GM21786 (cell line): ENCODE results near the gene ATOH8.
"Not testable (repeated sequence)": the region's sequence is repeated elsewhere in the genome, so short reads cannot be mapped to it uniquely, and the experiment has no call there.

ENCODE experiments used
- ATAC-seq: cut with Tn5 transposase; IDR thresholded peaks from one replicate; pipeline ENCODE4 v1.9.1; 2021; ENCODE audit not compliant: unreplicated experiment

Gene ATOH8, protein sequence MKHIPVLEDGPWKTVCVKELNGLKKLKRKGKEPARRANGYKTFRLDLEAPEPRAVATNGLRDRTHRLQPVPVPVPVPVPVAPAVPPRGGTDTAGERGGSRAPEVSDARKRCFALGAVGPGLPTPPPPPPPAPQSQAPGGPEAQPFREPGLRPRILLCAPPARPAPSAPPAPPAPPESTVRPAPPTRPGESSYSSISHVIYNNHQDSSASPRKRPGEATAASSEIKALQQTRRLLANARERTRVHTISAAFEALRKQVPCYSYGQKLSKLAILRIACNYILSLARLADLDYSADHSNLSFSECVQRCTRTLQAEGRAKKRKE

DNA sequence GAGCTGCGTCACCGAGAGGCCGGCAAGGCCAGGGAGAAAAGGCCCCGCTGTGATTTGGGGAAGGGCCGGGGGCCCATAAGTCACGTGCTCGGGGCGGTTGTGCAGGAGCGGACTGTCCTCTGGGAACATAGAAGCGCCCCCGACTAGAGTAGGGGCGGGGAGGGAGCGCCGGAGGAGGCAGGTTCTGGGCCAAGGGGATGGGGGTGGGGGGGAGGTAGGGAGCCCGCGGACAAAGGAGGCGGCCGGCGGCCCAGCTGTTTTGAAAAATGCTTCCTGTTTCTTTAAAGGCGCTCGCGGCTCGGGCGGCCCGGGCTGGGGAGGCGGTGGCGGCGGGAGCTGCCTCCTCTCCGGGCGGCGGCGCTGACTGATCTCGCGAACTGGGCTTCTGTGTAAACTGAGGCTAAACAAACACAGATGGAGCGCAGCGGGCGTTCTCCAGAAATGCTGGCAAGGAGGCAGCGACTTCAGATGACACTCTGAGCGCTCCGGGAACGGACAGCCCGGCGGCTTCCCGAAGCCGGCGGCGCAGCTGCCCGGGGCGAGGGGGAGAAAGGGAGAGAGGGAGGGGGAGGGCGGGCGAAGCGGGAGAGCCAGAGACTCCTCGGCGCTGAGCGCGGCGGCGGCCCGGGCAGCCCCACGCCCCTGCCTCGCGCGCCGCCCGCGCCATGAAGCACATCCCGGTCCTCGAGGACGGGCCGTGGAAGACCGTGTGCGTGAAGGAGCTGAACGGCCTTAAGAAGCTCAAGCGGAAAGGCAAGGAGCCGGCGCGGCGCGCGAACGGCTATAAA is at the start of gene ATOH8:
ATOH8 (plus strand) TSS at position 467 of the 788 bp plus-strand sequence; CDS start at position 666, 199 bp downstream.
- no peak for ATAC-seq

DNA sequence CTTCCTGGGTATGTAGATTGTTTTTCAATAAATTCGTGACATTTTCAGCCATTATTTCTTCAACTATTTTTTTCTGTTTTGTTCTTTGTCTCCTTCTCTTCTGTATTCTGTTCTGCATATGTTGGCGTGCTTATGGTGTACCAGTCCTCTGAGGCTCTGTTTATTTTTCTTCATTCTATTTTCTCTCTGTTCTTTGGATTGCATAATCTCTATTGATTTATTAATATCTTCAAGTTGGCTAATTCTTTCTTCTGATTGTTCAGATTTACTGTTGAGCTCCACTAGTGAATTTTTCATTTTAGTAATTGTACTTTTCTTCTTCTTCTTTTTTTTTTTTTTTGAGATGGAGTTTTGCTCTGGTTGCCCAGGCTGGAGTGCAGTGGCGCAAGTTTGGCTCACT is 49.8 kb upstream of the ATOH8 start:
- no peak for ATAC-seq

DNA sequence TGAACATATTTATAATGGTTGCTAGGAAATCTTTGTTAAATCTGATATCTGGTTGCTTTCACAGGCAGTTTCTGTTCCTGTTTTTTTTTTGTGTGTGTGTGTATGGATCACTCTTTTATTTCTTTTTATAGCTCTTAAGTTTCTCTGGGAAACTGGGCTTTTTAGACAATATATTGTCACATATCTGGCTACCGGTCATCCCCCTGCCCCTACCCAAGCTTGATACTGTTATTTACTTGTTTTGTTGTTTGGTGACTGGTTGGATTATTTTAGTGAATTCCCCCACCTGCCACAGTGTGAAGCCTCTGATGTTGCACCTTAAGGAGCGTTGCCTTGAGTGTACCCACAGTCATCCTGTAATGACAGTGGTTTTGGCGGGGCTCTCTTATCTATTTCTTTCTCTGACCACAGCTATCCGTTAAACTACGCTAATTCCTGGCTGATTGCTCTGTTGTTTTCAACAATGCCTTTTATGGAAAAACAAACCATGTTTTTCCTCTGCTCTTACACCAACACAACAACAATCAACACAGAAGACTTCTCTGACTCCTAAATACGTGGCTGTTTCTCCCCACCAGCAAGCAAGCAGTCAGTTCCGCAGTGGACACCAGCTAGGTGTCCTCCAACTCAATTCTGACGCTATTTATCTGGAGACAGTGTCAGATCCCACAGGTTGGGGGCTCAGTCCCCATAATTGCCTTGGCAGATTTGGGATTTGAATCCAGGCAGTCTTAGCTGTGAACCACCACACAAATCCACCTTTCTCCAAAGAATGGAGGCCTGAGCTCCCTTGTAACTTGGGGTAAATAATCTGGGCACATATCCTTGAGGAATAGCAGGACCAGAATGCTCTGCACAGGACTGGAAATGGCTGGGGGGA is 48.8 kb upstream of the ATOH8 start:
- ATAC-seq = peak; percentile 57

DNA sequence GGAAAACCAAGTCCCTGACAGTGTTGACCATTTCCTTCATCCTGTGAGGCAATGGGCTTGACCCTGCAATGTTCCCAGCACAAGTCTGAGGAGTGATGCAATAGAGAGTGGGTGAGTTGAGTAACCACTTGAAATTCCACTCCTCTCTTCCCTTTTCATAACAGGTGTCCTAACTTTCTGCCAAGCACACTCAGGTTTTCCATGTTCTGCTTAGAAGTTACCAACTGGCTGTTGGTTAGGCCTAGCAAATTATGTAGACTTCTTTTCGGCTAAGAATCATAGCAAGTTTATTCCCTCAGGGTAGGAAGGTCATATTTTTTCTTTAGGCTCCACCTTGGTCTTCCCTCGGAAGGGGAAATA is 48.1 kb upstream of the ATOH8 start:
- ATAC-seq = no peak

DNA sequence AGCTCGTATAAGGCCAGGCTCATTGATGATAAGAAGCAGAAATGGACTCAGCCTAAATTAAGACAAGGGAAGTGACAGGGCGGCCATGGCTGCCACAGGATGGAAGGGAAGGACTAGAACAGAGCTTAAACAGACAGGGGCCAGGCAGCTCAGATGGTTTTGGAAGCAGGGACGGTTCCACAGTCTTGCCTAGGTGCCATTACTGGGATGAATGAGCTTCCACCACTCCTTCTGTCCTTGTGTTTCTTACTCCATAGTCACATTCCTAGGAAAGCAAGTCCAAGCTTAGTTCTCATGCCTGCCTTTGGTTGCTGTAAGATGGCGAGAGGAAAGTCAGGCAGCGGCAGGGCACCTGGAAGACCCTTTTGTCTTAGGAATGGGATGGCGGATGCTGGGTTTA is 47.7 kb upstream of the ATOH8 start:
- ATAC-seq = no peak

DNA sequence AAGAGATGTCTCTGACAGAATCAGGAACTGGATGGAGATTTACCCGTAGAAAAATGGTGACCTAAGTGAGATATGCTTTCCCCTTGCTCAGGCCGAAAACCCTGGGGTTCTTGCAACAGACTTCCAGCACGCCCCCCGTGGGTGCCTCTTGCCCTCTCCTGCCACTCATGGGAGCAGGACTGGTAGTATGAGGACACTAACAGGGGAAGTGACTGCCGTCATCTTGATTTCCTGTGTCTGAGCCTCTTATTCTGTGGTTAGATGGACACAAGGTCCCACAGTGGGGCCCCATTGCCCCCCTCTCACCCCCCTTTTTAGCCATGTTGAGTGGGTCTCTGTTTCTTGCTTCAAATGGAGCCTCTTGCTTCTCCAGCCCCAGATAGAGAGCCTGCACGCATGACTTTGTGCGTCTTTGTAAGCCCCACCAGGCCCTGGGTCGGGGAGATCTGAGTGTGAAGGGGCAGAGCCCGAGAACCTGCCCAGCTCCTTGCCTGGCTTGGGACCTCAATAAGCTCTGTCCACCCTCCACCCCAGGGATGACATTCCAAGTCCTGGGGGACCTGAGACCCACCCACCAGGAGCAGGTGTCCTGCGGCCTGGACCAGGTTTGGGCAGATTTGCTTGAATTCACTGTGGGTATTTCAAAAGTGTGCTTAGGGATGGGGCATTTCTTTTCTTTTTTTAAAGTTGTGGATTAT is 47.0 kb upstream of the ATOH8 start:
- no peak for ATAC-seq

DNA sequence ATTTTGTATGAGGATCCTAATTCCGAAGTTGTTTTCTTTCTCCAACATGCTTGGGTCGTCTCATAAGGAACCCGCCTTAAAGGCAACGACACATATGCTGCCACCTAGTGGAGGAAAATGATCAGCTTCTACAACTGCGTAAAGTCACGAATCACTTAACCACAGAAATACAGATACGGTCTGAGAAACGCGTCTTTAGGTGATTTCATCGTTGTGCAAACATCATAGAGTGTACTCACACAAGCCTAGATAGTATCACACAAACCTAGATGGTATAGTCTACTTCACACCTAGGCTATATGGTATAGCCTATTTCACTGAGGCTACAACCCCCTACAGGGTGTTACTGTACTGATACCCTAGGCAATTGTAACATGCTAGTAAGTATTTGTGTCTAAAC is 46.5 kb upstream of the ATOH8 start:
- ATAC-seq = no peak

DNA sequence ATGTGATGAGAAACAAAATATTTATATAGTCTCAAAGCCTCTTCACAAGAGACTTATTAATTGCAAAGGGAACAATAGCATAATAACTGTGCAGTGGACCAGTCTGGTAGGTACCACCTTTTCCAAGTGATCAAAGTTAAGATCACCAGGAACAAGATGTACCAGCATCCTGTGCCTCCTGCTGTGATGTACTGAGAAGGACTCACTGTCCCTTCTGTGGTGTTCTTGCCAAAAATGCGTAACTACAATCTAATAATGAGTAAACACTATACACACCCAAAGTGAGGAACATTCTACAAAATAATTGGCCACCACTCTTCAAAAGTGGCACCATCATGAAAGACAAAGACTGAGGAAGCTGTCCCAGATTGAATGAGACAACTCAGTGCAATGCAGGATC is 45.1 kb upstream of the ATOH8 start:
- no peak for ATAC-seq

DNA sequence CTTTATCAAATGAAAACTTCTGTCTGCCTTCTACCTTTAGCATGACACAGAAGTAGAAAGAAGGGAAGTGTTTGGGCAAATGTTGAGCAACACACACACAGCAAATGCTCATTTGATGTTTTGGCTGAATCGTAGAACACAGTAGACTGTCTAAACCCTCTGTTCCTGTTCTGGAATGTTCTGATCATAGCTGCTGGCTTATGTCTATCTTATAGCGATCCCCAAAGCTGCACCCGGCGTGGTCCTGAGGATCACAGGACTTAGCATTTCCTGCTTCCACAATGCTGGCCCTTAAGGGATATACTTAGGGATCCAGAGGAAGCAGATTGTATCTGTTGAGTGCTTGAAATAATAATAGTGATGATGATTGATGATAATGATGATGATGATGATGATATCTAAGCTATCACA is 44.4 kb upstream of the ATOH8 start:
- no peak for ATAC-seq

DNA sequence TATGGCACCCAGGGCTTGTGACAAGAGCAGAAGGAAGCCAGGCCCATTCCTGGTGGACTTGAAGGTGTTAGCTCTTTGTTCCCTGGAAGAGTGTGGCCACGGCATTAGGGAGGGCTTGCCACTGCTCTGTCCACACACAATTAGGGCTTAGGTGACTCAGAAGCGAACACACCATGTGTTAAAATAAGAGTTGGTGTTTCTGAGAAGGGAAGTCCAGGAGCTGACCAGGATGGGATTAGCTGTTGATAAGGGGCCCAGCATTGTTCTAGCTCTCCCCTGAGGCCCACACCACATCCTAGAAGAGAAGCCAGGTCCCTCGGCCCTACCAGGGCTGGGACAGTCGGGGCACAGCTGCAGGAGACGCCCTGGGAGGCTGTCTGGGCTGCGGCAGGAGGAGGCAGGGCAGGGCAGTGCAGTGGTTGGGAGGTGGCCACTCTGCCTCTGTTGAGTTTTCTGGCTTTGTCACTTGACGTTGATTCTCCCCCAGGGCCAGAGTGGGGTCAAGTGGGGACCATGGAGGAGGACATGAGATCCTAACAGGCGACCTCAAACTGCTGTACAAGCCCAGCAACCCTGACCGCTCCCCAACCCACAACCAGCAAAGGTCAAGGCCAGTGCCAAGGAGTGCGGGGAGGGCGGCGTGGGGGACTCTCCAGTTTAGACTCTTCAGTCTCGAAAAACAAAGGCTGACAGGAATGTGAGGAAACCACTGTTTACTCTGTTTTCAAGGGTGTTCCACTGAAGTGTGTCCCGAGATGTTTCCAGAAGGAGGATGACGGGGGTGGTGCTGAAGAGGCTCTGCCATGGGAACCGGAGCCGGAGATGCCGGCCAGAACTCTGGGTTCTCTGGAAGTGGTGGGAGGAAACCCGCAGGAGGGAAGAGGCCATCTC is 42.9 kb upstream of the ATOH8 start:
- ATAC-seq = no peak

DNA sequence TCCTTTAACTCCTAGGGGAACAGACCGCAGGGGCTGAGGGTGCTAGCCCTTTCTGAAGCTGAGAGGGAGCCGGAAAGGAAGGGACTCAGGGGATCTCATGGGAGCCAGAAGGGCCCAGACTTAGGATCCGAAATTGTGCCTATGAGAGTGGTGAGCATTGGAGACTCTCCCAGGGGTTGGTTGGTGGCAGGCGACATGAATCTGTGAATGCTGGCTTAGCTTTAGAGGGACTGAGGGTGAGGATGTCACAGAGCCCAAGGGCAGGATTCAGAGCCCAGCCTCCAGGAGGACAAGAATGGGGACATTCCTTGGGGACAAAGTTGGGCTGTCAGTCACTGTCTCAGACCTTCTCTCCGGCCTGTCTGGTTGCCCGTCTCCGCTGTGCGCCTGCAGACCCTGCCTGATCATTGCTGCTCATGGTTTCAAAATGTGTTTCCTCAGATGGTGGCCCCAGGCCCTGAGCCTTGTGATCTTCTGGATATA is 42.2 kb upstream of the ATOH8 start:
- no peak for ATAC-seq

DNA sequence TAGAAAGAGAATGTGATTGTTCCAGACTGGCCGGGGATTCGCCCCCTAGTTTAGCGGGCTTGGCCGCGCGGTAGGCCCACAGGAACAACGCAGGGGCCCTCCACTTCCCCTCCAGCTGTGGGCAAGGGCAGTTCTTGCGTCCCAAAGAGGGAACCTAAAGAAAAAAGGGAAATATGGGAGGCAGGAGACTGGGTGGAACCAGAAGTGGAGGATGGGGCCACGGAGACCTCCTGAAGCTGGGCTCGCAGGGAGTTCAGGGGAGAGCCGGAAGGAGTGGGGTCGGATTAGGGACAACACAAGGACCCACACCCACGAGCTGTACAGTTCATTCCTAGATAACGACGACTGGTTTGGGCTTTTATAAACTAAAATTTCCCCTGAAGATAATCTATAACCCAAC is 41.5 kb upstream of the ATOH8 start:
- ATAC-seq = no peak

DNA sequence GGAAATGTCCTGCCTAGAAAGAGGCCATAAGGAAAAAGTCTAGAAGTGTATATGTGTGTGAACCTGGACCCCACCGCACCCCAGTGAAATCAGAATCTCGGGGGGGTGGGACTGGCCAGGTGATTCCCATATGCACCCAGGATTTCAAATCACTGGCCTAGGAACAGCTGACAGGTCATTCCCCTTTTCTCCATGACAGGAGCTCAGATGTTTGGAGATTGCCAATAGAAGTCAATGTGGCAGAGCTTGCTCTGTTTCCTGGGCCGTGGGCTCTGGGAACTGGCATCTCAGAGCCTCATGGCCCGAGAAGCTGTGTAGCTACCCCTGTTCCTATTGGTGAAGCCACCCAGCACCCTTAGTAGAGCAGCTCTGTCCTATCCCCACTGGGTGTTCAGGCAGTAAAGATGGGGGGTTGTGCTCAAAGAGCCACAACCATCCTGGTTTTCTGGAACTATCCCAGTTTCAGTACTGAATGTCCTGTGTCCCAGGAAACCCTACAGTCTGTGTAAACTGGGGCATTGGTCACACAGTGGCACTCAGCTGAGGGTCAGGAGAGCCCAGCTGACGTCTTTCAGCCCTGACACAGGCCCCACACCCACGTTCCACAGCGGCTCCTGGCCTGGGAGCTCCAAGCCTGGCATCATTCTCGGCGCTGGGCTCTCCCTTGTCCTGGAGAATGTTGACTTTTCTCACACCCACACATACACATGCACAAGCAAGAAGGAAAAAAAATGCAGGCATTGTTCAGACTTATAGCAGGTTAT is 40.8 kb upstream of the ATOH8 start:
- no peak for ATAC-seq

DNA sequence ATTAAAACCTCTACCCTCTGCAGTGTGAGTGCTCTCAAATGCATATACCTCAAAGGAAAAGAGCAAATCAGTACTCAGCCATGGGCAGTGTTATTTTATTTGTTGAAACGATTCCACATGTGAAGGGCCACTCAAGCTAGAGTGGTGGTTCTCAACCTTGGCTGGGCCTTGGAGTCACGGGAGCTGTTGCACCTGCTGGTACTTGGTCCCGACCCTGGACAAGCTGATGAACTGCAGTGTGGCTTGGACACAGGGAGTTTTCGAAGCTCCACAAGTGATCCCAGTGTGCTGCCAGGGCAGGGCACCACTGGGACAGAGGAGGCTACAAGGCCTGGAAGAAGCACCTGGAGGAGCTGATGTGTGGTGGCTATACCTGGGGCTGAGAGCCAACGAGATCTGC is 40.0 kb upstream of the ATOH8 start:
- no peak for ATAC-seq

DNA sequence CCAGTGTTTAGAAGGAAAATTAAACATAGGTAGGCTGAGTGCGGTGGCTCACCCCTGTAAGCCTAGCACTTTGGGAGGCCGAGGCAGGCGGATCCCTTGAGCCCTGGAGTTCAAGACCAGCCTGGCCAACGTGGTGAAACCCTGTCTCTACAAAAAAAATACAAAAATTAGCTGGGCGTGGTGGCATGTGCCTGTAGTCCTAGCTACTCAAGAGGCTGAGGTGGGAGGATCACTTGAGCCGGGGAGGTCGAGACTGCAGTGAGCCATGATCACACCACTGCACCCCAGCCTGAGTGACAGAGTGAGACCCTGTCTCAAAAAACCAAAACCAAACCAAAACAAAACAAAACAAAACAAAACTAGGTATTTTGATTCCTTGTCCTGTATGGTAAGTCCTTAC is 39.4 kb upstream of the ATOH8 start:
- not testable (repeated sequence) for ATAC-seq

DNA sequence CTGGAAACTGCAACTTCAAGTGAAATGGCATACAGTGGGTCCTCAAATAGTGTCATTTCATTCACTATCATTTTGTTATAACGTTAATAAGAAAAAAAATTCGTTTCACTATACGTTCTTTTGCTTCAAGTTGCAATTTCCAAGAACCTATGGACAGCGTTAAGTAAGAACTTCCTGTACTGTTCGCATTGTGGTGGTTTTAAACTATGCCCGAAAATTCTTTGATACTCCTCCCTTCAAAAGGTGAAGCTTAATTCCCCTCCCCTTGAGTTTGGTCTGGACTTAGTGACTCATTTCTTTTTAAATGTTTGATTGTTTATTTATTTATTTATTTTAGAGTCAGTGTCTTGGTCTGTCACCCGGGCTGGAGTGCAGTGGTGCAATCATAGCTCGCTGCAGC is 39.0 kb upstream of the ATOH8 start:
- ATAC-seq = no peak

DNA sequence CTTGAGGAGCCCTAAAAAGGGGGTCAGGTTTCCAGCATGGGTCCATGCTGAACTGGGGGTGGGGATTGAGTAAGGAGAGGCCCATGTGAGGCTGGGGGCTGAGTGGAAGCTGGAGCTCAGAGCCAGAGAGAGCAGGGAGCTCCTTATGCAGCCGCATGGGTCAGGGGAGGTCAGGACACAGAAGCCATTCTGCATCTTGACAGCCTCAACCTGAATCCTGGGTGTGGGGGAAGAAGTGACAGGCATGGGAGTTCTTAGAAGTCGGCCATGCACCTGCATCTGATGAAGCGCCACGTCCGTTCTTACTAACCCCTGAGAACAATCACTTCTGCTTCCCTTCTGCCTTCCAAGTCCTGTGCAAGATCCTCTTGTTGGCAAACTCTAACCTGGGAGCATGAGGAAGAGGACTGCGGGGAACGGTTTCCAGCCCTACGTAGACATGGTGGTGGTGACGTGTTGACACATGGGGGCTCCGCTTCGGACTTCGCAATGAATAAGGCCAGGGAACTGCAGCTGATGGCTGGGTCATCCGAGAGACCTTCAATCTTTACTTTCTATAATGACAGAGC is 37.4 kb upstream of the ATOH8 start:
- ATAC-seq = no peak

DNA sequence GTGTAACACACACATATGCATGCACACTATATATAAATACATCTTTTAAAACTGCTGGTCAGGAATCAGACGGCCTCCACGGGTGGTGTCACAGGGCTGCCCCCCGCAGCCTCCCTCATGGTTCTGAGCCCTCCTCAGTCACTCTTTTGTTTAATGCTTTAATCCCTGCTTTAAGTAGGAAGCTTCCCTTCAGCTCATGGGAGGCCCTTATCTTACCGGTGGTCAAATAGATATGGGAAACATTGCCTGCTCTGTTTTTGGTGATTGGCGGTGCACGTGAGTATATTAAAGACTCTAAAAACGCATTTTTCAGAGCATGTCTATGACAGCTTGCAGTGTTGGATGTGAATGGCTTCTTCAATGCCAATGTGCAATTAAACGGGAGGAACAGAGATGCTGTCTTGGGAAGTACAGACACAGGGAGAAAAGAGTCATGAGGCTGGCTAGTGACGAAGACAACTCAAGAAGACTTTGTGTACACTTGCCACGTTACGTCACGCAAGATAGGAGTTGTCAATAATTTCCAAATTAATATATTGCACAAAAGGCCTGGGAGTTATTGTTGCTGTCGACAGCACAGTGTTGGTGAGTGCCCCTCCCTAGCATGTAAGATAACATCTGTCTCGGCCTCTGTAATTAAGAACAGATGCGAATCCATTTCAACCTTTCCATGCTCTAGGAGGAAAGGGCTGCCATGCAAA is 36.3 kb upstream of the ATOH8 start:
- ATAC-seq = no peak
